ENCODE data around the gene ZNF506.

ZNF506 gene

GRCh38 chr19:19749908-19750841, 71.4 kb downstream of the ZNF506 start:
- DNase-seq (ENCODE audit: extremely low read depth, low read depth): no peak
- TF ChIP-seq CTCF (IDR thresholded peaks at IDR 0.05; ENCODE audit: low read depth, low read length): no peak

DNA sequence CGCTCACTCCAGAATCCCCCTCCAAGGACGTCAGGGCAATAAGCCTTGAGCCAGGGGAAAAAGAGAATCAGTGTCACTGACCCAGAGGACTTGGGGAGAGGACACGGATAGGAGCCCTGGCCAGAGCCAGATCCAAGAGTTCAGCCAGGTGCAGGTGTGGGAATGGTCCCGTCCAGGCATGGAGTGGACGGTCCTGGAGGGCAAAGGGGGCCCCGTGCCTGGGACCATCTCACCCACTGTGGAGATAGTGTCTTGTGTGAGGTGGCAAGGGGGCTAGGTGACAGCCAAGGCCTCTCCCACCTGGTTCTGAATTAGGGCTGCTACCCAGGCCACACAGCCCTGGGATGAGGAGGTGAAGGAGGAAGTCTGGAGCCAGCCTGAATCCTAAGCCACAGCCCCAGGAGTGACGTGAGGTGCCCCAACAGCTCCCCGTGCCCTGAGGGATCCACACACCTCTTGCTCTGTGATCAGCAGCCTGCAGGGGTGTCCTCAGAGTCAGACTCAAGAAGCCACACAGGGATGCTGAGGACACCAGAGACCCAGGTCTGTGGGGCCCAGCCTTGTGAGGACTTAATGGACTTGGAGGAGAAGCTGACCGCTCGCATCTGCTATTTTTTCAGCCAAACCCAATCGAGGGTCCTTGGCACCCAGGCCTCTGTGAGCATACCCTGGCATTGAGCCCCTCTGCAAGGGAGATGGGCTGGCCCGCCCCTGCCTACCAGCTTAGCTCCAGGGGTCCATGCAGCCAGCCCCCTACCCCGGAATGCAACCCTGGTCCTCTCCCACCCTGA, 72.2 kb downstream of the ZNF506 start:
- TF ChIP-seq CTCF (IDR thresholded peaks at IDR 0.05; ENCODE audit: low read depth, low read length): no peak
- no peak for DNase-seq (ENCODE audit: extremely low read depth, low read depth)

DNA sequence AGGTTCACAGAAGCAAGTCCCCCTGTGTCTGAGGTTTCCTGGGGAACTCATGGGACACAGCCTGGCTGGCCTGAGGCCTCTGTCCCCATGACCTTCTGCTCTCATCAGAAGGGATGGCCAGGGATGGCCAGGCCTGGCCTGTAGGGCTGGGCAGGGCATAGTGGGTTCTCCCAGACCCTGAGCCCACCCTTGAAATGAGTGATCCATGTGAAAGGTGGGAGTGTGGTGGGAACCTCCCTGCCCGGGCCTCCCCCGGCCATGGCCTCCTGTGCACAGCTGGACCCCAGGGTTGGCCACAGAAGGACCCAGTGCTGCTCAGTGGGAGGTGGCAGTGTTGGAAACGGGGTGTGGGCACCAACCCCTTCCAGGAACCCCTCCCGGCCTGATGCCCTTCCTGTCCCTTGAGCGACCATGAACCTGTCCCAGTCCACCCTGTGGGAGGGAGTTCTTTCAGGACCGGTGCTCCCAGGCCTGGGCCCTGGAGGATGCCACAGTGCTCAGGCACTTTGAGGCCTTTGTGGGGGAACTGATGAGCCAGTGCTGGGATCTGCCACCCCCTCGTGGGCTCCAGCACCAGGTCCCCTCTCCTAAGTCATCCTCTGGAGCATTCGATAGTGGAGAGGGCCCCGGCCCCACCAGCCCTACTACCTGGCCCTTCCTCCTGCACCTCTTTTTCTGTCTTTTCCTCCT, 73.2 kb downstream of the ZNF506 start:
- DNase-seq (ENCODE audit: extremely low read depth, low read depth): no peak
- no peak for TF ChIP-seq CTCF (IDR thresholded peaks at IDR 0.05; ENCODE audit: low read depth, low read length)

DNA sequence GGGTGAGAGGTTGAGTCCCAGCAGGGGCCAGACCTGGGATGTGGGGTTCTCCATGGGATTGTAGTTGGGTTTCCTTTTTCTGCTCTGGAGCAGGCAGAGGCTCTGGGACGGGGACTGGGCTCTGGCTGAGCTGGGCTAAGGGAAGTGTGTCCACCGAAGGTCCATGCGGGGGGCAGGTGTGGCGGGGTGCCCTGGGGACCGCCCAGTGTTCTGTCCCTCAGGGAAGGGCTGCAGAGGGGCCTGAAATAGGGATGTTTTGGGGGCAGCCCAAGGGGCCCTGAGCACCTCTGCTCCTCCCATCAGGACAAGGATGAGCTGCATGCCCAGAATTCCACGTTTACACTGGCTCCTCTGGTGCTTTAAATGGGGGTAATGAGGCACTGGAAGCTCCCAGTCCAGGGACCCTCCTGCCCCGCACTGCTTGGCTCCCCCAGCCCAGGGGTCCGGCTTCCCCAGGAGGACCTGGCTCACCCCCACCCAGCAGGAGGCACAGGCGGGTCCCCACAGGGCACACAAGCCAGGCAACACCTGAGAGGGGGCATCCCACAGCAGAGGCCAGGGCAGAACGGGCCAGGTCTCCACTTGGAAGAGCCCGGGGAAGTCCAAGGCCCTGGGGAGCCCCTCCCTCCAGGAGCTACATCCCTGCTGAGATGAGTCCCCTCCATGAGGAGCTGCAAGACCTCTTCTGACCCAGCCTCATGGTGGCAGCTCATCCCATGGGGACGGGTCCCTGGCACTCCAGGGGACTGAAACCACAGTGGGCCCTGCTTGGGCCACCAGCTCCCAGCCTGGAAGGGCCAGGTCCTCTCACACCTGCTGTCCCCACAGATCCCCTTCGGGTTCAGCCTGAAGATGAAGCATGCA, 74.0 kb downstream of the ZNF506 start:
- no peak for DNase-seq (ENCODE audit: extremely low read depth, low read depth)

GRCh38 chr19:19746286-19747213, 75.0 kb downstream of the ZNF506 start:
- no peak for TF ChIP-seq CTCF (IDR thresholded peaks at IDR 0.05; ENCODE audit: low read depth, low read length)
- no peak for DNase-seq (ENCODE audit: extremely low read depth, low read depth)

More for the DNA sequence above, 74.0 kb downstream of the ZNF506 start:
- TF ChIP-seq CTCF (IDR thresholded peaks at IDR 0.05; ENCODE audit: low read depth, low read length): no peak
